ENCODE measurements around the gene SLC7A8.

Gene SLC7A8

DNA sequence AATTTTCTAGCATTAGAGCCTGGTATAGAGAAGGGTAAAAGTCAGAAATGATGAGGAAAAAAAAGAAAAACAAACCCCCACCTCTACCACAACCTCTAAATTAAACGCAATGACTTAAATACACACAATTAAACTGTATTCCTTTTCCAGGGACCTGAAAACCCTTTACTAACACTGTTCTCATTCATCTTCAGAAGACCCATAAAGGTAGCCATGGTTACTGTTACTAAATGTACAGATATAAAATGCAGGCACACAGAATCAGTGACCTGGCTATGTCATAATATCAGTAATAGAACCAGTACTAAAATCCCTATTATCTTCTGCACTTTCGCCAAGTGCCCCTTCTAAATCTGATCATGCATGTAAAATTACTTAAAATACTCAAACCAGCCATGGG, 89.9 kb downstream of the SLC7A8 start:
- Histone ChIP-seq H3K27me3 (ENCODE audit: control insufficient read depth, insufficient read depth, low read length) (no peaks in the 10 kb centered on the region), H3K27ac (ENCODE audit: low read depth, low read length) (no peak overlapping the region), H3K36me3 (ENCODE audit: control insufficient read depth, insufficient read depth, low read length) (peaks cover 67% of the 10 kb centered on the region), H3K4me1 (ENCODE audit: control insufficient read depth, insufficient read depth, low read length) (peaks cover 3% of the 10 kb centered on the region; the same call in 1 of the 2 replicates), H3K9ac (ENCODE audit: low read depth, low read length) (no peak overlapping the region), H3K4me3 (ENCODE audit: low read depth, low read length) (peak overlapping the region; percentile 87), H3K9me3 (ENCODE audit: control insufficient read depth, insufficient read depth, low read length) (no peaks in the 10 kb centered on the region)

DNA sequence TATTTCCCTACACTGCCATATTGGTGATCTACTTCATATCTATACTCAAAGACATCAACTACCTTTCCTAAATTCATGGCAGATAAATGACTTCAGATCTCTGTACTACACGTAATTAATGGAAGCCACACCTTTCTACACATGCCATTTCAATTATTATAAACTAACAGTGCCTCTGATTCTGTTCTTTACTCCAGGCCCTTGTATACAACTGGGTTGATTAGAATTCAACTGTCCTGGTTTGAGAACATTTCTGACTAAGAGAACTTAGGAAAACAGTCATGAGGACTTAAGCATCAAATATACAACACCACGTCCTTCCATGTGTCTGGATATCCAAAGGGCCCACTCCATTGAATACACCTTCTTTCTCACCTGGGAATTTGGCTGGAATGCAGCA, 90.4 kb downstream of the SLC7A8 start:
- H3K27ac ChIP-seq (ENCODE audit: low read depth, low read length): no peak overlapping the region
- H3K9ac ChIP-seq (ENCODE audit: low read depth, low read length): no peak overlapping the region
- peaks cover 67% of the 10 kb centered on the region for H3K36me3 ChIP-seq (ENCODE audit: control insufficient read depth, insufficient read depth, low read length)
- peaks cover 3% of the 10 kb centered on the region; the same call in 1 of the 2 replicates for H3K4me1 ChIP-seq (ENCODE audit: control insufficient read depth, insufficient read depth, low read length)
- no peak overlapping the region; the same call in 1 of the 2 replicates for H3K4me3 ChIP-seq (ENCODE audit: low read depth, low read length)
- H3K9me3 ChIP-seq (ENCODE audit: control insufficient read depth, insufficient read depth, low read length): no peaks in the 10 kb centered on the region
- H3K27me3 ChIP-seq (ENCODE audit: control insufficient read depth, insufficient read depth, low read length): no peaks in the 10 kb centered on the region

DNA sequence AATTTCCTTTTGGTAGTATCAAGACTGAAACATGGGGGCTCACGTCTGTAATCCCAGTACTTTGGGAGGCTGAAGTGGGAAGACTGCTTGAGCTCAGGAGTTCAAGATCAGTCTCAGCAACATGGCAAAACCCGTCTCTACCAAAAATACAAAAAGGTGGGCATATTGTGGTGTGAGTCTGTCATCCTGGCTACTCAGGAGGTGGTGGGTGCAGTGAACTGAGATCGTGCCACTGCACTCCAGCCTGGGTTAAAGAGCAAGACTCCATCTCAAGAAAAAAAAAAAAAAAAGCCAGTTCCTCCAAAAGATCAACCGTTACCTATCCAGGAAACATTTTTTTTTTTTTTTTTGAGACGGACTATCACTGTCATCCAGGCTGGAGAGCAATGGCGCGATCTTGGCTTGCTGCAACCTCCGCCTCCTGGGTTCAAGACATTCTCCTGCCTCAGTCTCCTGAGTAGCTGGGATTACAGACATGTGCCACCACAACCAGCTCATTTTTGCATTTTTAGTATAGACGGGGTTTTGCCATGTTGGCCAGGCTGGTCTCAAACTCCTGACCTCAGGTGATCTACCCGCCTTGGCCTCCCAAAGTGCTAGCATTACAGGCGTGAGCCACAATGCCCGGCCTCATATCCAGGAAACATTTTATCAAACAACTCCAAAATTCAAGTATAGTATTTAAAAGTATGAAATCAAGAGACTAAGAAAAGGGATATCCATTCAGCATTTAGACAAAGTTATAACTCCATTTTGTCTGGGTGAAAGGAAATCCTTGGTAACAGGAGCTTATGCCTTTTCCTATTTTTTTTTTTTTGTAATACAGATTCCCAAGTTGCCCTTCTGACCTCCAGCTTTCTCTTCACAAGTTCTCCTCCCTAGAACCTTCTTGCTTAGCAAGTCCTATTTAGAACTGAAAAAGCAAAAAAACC, 91.9 kb downstream of the SLC7A8 start:
- Histone ChIP-seq H3K36me3 (ENCODE audit: control insufficient read depth, insufficient read depth, low read length) (peaks cover 68% of the 10 kb centered on the region), H3K27me3 (ENCODE audit: control insufficient read depth, insufficient read depth, low read length) (no peaks in the 10 kb centered on the region), H3K27ac (ENCODE audit: low read depth, low read length) (no peak overlapping the region), H3K4me1 (ENCODE audit: control insufficient read depth, insufficient read depth, low read length) (peaks cover 3% of the 10 kb centered on the region; the same call in 1 of the 2 replicates), H3K9ac (ENCODE audit: low read depth, low read length) (no peak overlapping the region), H3K4me3 (ENCODE audit: low read depth, low read length) (no peak overlapping the region), H3K9me3 (ENCODE audit: control insufficient read depth, insufficient read depth, low read length) (no peaks in the 10 kb centered on the region)

DNA sequence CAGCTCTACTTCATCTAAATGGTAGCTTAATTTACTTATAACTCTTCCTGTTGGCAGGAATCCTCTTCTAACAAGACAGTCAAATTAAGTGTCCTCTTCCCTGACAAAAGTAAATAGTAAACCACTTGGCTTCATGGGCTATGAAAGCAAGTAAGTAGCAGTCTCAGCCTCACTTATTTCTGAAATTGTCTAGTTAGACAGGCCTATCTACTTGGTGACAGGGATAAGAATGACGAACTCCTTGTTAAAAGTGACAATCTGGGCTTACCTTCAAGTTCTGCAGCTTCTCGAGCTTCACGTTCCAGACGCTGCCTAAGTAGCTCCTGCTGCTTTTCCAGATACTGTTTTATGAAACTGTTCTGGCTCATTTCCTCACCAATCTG, 93.2 kb downstream of the SLC7A8 start:
- peaks cover 81% of the 10 kb centered on the region for H3K36me3 ChIP-seq (ENCODE audit: control insufficient read depth, insufficient read depth, low read length)

DNA sequence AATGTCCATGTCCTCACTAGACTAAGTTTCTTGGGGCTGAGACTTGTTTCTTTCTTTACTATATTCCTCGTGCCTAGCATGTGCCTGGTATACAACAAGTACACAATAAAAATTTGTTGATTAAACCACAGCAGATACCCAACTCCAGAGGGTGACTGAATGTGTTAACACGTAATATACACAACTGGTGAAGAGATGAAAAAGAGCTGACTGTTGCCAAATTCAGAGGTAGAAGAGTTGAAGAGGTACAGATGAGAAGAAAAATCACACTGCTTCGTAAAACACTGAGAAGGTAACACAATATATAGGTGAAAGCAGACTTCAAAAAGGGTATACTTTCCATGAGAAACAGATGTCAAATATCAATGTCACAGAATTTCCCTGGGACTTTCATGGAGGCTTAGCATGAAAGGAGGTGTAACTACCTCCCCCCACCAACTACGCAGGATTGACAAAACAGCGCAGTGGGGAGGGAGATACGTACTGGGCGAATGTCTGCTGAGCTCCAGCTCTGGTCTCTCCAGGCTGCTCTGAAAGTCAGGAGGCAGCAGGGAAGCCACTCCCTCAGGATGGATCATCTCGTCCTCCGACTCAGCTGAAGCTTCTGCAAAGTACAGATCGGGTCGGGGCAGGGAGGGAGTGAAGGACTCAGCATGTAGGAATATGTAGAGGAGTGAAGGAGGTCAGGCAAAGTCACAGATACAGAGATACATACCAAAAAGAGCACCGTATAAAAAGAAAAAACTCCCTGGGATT, 93.8 kb downstream of the SLC7A8 start:
- Histone ChIP-seq H3K9me3 (ENCODE audit: control insufficient read depth, insufficient read depth, low read length) (no peaks in the 10 kb centered on the region), H3K27me3 (ENCODE audit: control insufficient read depth, insufficient read depth, low read length) (no peaks in the 10 kb centered on the region), H3K27ac (ENCODE audit: low read depth, low read length) (no peak overlapping the region), H3K4me1 (ENCODE audit: control insufficient read depth, insufficient read depth, low read length) (peaks cover 3% of the 10 kb centered on the region; the same call in 1 of the 2 replicates), H3K4me3 (ENCODE audit: low read depth, low read length) (no peak overlapping the region), H3K36me3 (ENCODE audit: control insufficient read depth, insufficient read depth, low read length) (peaks cover 87% of the 10 kb centered on the region), H3K9ac (ENCODE audit: low read depth, low read length) (no peak overlapping the region)

More for the DNA sequence above, 93.2 kb downstream of the SLC7A8 start:
- Histone ChIP-seq H3K27me3 (ENCODE audit: control insufficient read depth, insufficient read depth, low read length) (no peaks in the 10 kb centered on the region), H3K9ac (ENCODE audit: low read depth, low read length) (no peak overlapping the region), H3K9me3 (ENCODE audit: control insufficient read depth, insufficient read depth, low read length) (no peaks in the 10 kb centered on the region), H3K4me1 (ENCODE audit: control insufficient read depth, insufficient read depth, low read length) (peaks cover 3% of the 10 kb centered on the region; the same call in 1 of the 2 replicates), H3K27ac (ENCODE audit: low read depth, low read length) (no peak overlapping the region), H3K4me3 (ENCODE audit: low read depth, low read length) (no peak overlapping the region)

DNA sequence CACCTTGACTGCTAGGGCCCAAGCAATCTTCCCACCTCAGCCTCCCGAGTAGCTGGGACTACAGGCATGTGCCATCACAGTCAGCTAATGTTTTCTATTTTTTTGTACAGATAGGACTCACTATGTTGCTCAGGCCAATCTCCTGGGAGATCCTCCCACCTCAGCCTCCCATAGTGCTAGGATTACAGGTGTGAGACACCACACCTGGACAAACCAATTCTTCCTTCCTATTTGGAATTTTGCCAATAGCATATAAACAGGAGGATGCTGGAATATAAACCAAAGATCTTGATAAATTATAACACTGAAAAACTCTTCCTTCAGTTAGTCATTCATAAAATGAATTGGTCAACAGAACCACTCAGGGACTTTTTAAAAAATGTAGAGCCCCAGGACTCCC, 96.9 kb downstream of the SLC7A8 start:
- H3K4me1 ChIP-seq (ENCODE audit: control insufficient read depth, insufficient read depth, low read length): no peaks in the 10 kb centered on the region
- no peak overlapping the region for H3K4me3 ChIP-seq (ENCODE audit: low read depth, low read length)
- no peaks in the 10 kb centered on the region for H3K27me3 ChIP-seq (ENCODE audit: control insufficient read depth, insufficient read depth, low read length)
- H3K9ac ChIP-seq (ENCODE audit: low read depth, low read length): no peak overlapping the region
- H3K27ac ChIP-seq (ENCODE audit: low read depth, low read length): no peak overlapping the region
- peaks cover 96% of the 10 kb centered on the region for H3K36me3 ChIP-seq (ENCODE audit: control insufficient read depth, insufficient read depth, low read length)
- H3K9me3 ChIP-seq (ENCODE audit: control insufficient read depth, insufficient read depth, low read length): no peaks in the 10 kb centered on the region

DNA sequence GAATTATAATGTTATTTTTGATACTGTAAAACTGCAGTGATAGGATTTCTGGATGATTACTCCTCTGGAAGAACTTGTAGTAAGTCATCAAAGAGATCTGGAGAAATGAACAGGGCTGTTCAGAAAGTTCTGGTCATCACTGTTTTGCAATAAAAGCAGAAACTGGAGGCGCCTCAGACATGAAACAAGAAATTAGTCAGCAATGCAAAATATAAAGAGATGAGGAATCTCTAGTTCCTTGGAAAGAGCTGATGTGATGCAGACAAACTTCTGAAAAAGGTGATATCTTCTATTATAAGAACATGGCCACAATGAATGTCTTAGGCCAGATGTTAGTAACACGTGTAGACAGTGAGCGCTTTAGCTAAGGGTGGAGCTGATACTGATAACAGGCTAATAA, 98.0 kb downstream of the SLC7A8 start:
- no peak overlapping the region for H3K27ac ChIP-seq (ENCODE audit: low read depth, low read length)

DNA sequence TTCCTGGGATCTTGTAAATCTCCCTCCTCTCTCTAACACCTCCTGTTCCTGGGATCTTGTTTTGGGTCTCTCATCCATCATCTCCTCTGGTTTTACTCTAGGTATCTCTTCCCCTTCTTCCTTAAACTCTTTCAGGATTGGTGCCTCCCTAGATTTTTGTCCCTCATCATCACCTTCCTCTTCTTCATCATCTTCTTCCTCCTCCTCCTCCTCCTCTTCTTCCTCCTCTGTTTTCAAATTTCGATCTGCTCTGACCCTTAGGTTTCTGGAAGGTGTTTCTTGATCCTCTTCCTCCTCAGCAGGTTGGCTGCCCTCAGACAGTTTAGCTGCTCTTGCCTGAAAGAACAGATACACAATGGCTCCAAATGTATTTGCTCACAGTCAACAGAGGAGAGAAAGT, 103.0 kb downstream of the SLC7A8 start:
- Histone ChIP-seq H3K4me1 (ENCODE audit: control insufficient read depth, insufficient read depth, low read length) (no peaks in the 10 kb centered on the region), H3K9me3 (ENCODE audit: control insufficient read depth, insufficient read depth, low read length) (no peaks in the 10 kb centered on the region), H3K27ac (ENCODE audit: low read depth, low read length) (no peak overlapping the region), H3K9ac (ENCODE audit: low read depth, low read length) (no peak overlapping the region), H3K27me3 (ENCODE audit: control insufficient read depth, insufficient read depth, low read length) (no peaks in the 10 kb centered on the region), H3K36me3 (ENCODE audit: control insufficient read depth, insufficient read depth, low read length) (peaks cover 97% of the 10 kb centered on the region), H3K4me3 (ENCODE audit: low read depth, low read length) (no peak overlapping the region)

More for the DNA sequence above, 98.0 kb downstream of the SLC7A8 start:
- H3K4me1 ChIP-seq (ENCODE audit: control insufficient read depth, insufficient read depth, low read length): no peaks in the 10 kb centered on the region
- H3K36me3 ChIP-seq (ENCODE audit: control insufficient read depth, insufficient read depth, low read length): peaks cover 98% of the 10 kb centered on the region
- no peaks in the 10 kb centered on the region for H3K9me3 ChIP-seq (ENCODE audit: control insufficient read depth, insufficient read depth, low read length)
- H3K9ac ChIP-seq (ENCODE audit: low read depth, low read length): no peak overlapping the region
- no peaks in the 10 kb centered on the region for H3K27me3 ChIP-seq (ENCODE audit: control insufficient read depth, insufficient read depth, low read length)
- H3K4me3 ChIP-seq (ENCODE audit: low read depth, low read length): no peak overlapping the region

DNA sequence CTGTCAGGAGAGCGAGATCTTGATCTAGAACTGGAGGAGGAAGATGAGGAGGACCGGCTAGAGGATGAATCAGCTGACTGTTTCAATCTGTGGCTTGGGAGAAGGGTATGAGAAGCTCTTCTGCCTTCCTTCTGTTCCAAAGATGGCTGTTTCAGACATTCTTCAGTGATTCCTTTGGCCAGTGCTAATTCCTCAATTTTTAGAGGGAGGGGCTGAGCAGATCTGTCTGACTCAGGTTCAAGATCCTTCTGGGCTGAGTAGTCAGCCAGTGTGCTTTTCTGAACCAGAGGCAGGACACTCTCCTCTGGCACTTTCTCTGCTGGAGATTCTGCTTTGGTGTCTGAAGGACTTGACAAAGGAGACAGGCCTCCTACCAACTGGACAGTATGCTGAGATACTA, 103.7 kb downstream of the SLC7A8 start:
- H3K27ac ChIP-seq (ENCODE audit: low read depth, low read length): no peak overlapping the region
- no peaks in the 10 kb centered on the region for H3K9me3 ChIP-seq (ENCODE audit: control insufficient read depth, insufficient read depth, low read length)
- peaks cover 97% of the 10 kb centered on the region for H3K36me3 ChIP-seq (ENCODE audit: control insufficient read depth, insufficient read depth, low read length)
- no peaks in the 10 kb centered on the region for H3K27me3 ChIP-seq (ENCODE audit: control insufficient read depth, insufficient read depth, low read length)
- H3K4me1 ChIP-seq (ENCODE audit: control insufficient read depth, insufficient read depth, low read length): no peaks in the 10 kb centered on the region
- H3K4me3 ChIP-seq (ENCODE audit: low read depth, low read length): no peak overlapping the region
- H3K9ac ChIP-seq (ENCODE audit: low read depth, low read length): no peak overlapping the region

DNA sequence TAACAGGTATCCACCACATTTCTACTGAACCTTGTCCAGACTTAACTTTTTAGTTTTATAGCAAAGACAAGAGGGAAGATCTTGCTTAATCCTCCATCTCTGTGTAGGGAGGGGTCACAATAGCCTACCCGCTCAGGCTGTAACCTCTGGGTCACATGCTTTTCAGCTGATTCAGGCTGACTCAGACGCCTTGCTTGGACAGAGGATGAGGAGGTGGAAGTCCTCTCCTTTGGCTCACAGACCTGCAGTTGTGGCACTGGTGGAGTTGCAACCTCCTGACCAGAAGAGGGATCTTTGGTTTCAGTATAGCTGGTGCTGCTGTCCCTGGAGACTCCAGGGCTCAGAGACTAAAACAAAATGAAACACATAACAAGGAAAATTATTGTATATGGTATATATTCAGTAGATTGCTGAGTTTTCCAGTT, 104.8 kb downstream of the SLC7A8 start:
- Histone ChIP-seq H3K27ac (ENCODE audit: low read depth, low read length) (no peak overlapping the region), H3K4me1 (ENCODE audit: control insufficient read depth, insufficient read depth, low read length) (no peaks in the 10 kb centered on the region), H3K9ac (ENCODE audit: low read depth, low read length) (no peak overlapping the region), H3K36me3 (ENCODE audit: control insufficient read depth, insufficient read depth, low read length) (peaks cover 96% of the 10 kb centered on the region), H3K9me3 (ENCODE audit: control insufficient read depth, insufficient read depth, low read length) (no peaks in the 10 kb centered on the region), H3K4me3 (ENCODE audit: low read depth, low read length) (no peak overlapping the region), H3K27me3 (ENCODE audit: control insufficient read depth, insufficient read depth, low read length) (no peaks in the 10 kb centered on the region)

DNA sequence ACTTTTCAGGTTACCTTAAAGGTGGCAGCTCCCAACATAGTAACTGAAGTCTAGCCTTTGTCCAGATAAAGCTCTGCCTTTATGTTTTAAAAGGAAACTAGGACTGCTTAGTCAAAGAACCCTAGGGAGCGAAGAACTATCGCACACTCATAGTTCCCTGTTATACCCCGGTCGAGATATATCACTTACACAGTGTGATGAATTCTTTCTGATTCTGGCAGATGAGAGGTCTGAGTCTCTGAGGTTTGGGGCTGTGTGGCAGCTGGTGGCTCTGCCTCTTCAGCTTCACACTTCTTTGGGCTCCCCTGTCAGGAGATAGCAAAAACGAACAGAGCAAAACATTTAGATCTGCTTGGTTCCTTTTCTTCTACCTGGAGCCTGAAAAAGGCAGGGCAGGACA, 105.5 kb downstream of the SLC7A8 start:
- H3K9me3 ChIP-seq (ENCODE audit: control insufficient read depth, insufficient read depth, low read length): no peaks in the 10 kb centered on the region
- no peak overlapping the region for H3K9ac ChIP-seq (ENCODE audit: low read depth, low read length)
- H3K4me1 ChIP-seq (ENCODE audit: control insufficient read depth, insufficient read depth, low read length): 0 out of 2 replicates have a peak, but pooled peaks cover under 1% of the 10 kb centered on the region
- H3K27me3 ChIP-seq (ENCODE audit: control insufficient read depth, insufficient read depth, low read length): no peaks in the 10 kb centered on the region
- peaks cover 91% of the 10 kb centered on the region for H3K36me3 ChIP-seq (ENCODE audit: control insufficient read depth, insufficient read depth, low read length)
- no peak overlapping the region for H3K27ac ChIP-seq (ENCODE audit: low read depth, low read length)
- H3K4me3 ChIP-seq (ENCODE audit: low read depth, low read length): no peak overlapping the region

All from HUES48 (cell line).